Colonic mucosa (tissue), 4 donors: ENCODE data around the gene TMEM135. TPM values are rescaled to one million over a fixed set of nuclear protein-coding genes. Genes with fewer than 3 reads are reported as not detected.

Experiments
- DNase-seq: peaks from one replicate; pipeline ENCODE4 v3.0.0-alpha.2; 2020
- H3K27ac ChIP-seq: fragments of 200-600 bp; one replicate; pipeline ENCODE4 v1.8.0; 2021
- H3K27me3 ChIP-seq: fragments of 200-600 bp; one replicate; pipeline ENCODE4 v1.8.0; 2021
- H3K36me3 ChIP-seq: fragments of 200-600 bp; one replicate; pipeline ENCODE4 v1.8.0; 2021
- H3K4me1 ChIP-seq: fragments of 200-600 bp; one replicate; pipeline ENCODE4 v1.8.0; 2021; ENCODE audit warnings: mild to moderate bottlenecking
- H3K4me3 ChIP-seq: fragments of 200-600 bp; one replicate; pipeline ENCODE4 v1.8.0; 2021
- H3K9ac ChIP-seq, 2 donors: one replicate each; pipeline ENCODE4 v1.7.0; 2013; ENCODE audit warnings: control low read depth in 2 of 2, low read depth in 2 of 2, low read length in 2 of 2
- H3K9me3 ChIP-seq: fragments of 200-600 bp; one replicate; pipeline ENCODE4 v1.8.0; 2021
- CTCF ChIP-seq: fragments of 200-600 bp; IDR thresholded peaks from one replicate; pipeline ENCODE4 v1.8.0; 2022; ENCODE audit warnings: antibody characterized with exemption, mild to moderate bottlenecking
- intact Hi-C: fragments of 100-400 bp; cut with DNase I; formaldehyde crosslinking; loops from one replicate; pipeline ENCODE4 v1.14.1; 2022
- total RNA-seq, 2 donors: library from RNA; stranded (reverse); fragmentation: NEBNext Ultra II Directional in 1 of 2; extraction: Animal tissue kit (Norgen Biotek cat#: 25700) in 1 of 2; gene quantifications; one replicate each; pipeline ENCODE4 v1.2.1, GENCODE V29; 2021
- donor health status: healthy.
- donor health status: DM: no; HTN: no; CAD: no.
- donor health status: DM: no; HTN: no; CAD: no.

The TMEM135 gene
- total RNA-seq, 2 donors from 2014 or later, result 28.8 to 41.4 TPM

GRCh38 chr11:87035976-87036583, 1.7 kb upstream of the TMEM135 start:
- intact Hi-C loops, result loop anchor here (10.0 kb wide), 1 partner anchor 81 kb away; the partner anchor contains the start of gene FZD4
- H3K27me3 ChIP-seq, result no peaks in the 10 kb centered on the region
- no peaks in the 10 kb centered on the region for H3K36me3 ChIP-seq
- DNase-seq, result no peak
- peak overlapping the region; percentile 92 for H3K27ac ChIP-seq
- H3K9ac ChIP-seq, result no peak overlapping the region
- H3K4me3 ChIP-seq, result no peak overlapping the region
- H3K9me3 ChIP-seq, result no peaks in the 10 kb centered on the region
- peaks cover 13% of the 10 kb centered on the region for H3K4me1 ChIP-seq
- no peak for TF ChIP-seq CTCF

- H3K27me3 ChIP-seq, result no peaks in the 10 kb centered on the region
- intact Hi-C loops, result loop anchor here (10.0 kb wide), 1 partner anchor 82 kb away; the partner anchor contains the start of gene FZD4
- TF ChIP-seq CTCF, result no peak
- peak overlapping the region; percentile 89 to 95 for H3K9ac ChIP-seq
- H3K36me3 ChIP-seq, result no peaks in the 10 kb centered on the region
- H3K9me3 ChIP-seq, result no peaks in the 10 kb centered on the region
- peak overlapping the region; percentile 92 for H3K27ac ChIP-seq
- peak overlapping the region; percentile 62 for H3K4me3 ChIP-seq
- DNase-seq, result peak; percentile 51
- H3K4me1 ChIP-seq, result peaks cover 13% of the 10 kb centered on the region
These were observed 831 bp upstream of the TMEM135 start for GRCh38 chr11:87036756-87037449.

DNA sequence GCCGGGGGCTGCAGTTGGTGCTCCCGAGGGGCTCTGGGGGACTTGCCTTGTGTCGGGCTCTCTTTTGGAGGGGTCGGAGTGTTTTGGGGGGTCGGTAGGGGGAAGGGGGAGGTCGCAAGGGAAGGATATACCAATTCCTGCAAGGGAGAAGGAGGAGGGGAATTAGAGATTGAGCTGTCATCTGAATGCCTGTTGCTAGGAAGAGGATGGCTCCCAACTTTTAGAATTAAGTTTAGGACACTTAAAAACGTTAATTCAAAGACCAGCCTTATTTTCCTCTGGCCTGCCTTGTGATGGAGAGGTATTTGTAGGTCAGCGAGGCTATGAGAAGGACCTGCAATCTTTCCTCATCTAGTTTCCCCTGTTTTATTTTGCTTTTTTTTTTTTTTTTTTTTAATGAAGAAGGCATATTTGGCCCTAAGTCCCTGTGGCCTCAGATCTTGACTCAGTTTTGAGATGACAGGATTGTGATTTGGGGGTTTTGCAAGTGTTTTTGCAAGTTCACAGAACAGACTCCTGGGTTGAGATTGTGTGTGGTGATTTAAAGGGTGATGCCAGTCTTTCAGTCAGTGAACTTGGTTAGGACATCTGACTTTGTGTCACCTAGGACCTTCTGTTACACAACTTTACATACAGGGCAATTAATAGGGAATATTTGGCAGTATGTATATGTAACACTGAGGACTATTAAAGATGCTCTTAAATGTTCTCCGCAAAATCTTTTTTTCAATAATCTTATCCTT, 672 bp downstream of the TMEM135 start:
- intact Hi-C loops, result loop anchor here (10.0 kb wide), 1 partner anchor 84 kb away; the partner anchor contains the start of gene FZD4
- Histone ChIP-seq H3K36me3 (no peaks in the 10 kb centered on the region), H3K4me3 (peak overlapping the region; percentile 62), H3K4me1 (peaks cover 13% of the 10 kb centered on the region), H3K9ac (peak overlapping the region; percentile 89 to 95), H3K9me3 (no peaks in the 10 kb centered on the region), H3K27ac (peak overlapping the region; percentile 92), H3K27me3 (no peaks in the 10 kb centered on the region)
- no peak for DNase-seq
- TF ChIP-seq CTCF, result no peak

DNA sequence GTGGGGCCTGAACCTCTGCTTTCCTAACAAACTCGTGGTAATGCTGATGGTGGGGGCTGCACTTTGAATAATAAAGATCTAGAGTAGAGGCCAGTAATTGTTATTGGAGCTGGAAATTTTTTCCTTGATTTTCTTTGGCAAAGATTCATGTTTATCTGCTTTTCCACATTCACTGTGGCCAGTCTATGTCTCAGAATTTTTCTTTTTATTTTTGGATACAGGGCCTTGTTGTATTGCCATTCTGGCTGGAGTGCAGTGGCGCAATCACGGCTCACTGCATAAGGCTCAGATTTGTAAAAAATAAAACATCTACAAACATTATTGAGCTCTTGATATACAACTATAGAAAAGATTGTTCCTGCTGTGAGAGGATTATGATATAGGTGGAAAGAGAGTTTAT, 1.6 kb downstream of the TMEM135 start:
- no peaks in the 10 kb centered on the region for H3K27me3 ChIP-seq
- no peak for TF ChIP-seq CTCF
- H3K9me3 ChIP-seq, result no peaks in the 10 kb centered on the region
- H3K9ac ChIP-seq, result peak overlapping the region in 1 of 2 donors; percentile 3
- peaks cover 13% of the 10 kb centered on the region for H3K4me1 ChIP-seq
- H3K36me3 ChIP-seq, result no peaks in the 10 kb centered on the region
- no peak overlapping the region for H3K4me3 ChIP-seq
- no peak overlapping the region for H3K27ac ChIP-seq
- no peak for DNase-seq
- intact Hi-C loops, result loop anchor here (10.0 kb wide), 1 partner anchor 85 kb away; the partner anchor contains the start of gene FZD4

DNA sequence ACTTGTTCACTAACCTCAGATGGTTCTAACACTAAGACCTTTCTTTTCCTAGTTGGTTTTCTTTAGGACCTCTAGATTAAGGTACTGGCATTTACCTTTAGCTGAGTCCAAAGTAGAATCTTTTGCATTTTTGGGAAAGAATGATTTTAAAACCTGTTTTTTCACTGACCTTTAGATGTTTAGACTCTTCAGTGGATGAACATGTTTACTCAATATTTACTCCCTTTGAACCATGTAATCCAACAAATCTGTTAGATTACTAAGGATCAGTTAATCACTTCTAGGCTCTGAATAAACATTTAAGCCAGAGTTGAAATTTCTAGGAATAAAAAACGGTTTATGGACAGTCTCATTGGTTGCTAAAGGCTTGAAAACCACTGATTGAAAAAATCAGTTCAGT, 6.2 kb downstream of the TMEM135 start:
- intact Hi-C loops, result no loop called here
- no peaks in the 10 kb centered on the region for H3K9me3 ChIP-seq
- no peak for TF ChIP-seq CTCF
- peaks cover 6% of the 10 kb centered on the region for H3K4me1 ChIP-seq
- no peak overlapping the region for H3K27ac ChIP-seq
- H3K9ac ChIP-seq, result no peak overlapping the region
- H3K27me3 ChIP-seq, result no peaks in the 10 kb centered on the region
- DNase-seq, result no peak
- H3K4me3 ChIP-seq, result no peak overlapping the region
- H3K36me3 ChIP-seq, result no peaks in the 10 kb centered on the region
